Measurements from ENCODE around the gene PCNT.
A peak's percentile ranks its signal among the peaks of the same experiment; 100 is the strongest.
"Not testable (repeated sequence)": the region's sequence is repeated elsewhere in the genome, so short reads cannot be mapped to it uniquely, and the experiment has no call there.

The PCNT gene

GRCh38 chr21:46439906-46440305 is 116.0 kb downstream of the PCNT start:
- Histone ChIP-seq H3K9me3 (ENCODE audit: control insufficient read depth in 2 of 2, low read length in 2 of 2) (no peaks in the 10 kb centered on the region), H3K9ac (ENCODE audit: low read depth in 1 of 2, low read length in 2 of 2) (no peak overlapping the region), H3K4me1 (ENCODE audit: control insufficient read depth in 2 of 2, insufficient read depth in 2 of 2, low read length in 2 of 2) (no peaks in the 10 kb centered on the region), H3K27ac (ENCODE audit: low read depth in 2 of 2, low read length in 2 of 2) (no peak overlapping the region), H3K36me3 (ENCODE audit: control insufficient read depth in 2 of 2, insufficient read depth in 2 of 2, low read length in 2 of 2) (peaks cover 50 to 53% of the 10 kb centered on the region in 2 donors), H3K4me3 (ENCODE audit: low read length in 2 of 2) (no peak overlapping the region), H3K27me3 (ENCODE audit: control insufficient read depth in 2 of 2, insufficient read depth in 2 of 2, low read length in 2 of 2) (no peaks in the 10 kb centered on the region)

- Histone ChIP-seq H3K36me3 (ENCODE audit: control insufficient read depth in 2 of 2, insufficient read depth in 2 of 2, low read length in 2 of 2) (peaks cover 51 to 53% of the 10 kb centered on the region in 2 donors), H3K9ac (ENCODE audit: low read depth in 1 of 2, low read length in 2 of 2) (no peak overlapping the region), H3K9me3 (ENCODE audit: control insufficient read depth in 2 of 2, low read length in 2 of 2) (no peaks in the 10 kb centered on the region), H3K4me1 (ENCODE audit: control insufficient read depth in 2 of 2, insufficient read depth in 2 of 2, low read length in 2 of 2) (no peaks in the 10 kb centered on the region), H3K27me3 (ENCODE audit: control insufficient read depth in 2 of 2, insufficient read depth in 2 of 2, low read length in 2 of 2) (no peaks in the 10 kb centered on the region), H3K27ac (ENCODE audit: low read depth in 2 of 2, low read length in 2 of 2) (no peak overlapping the region), H3K4me3 (ENCODE audit: low read length in 2 of 2) (no peak overlapping the region)
Observed at GRCh38 chr21:46441331-46441730, 117.4 kb downstream of the PCNT start.

- Histone ChIP-seq H3K4me1 (ENCODE audit: control insufficient read depth in 2 of 2, insufficient read depth in 2 of 2, low read length in 2 of 2) (peaks cover 0 to under 1% of the 10 kb centered on the region in 2 donors), H3K27me3 (ENCODE audit: control insufficient read depth in 2 of 2, insufficient read depth in 2 of 2, low read length in 2 of 2) (no peaks in the 10 kb centered on the region), H3K9me3 (ENCODE audit: control insufficient read depth in 2 of 2, low read length in 2 of 2) (no peaks in the 10 kb centered on the region), H3K4me3 (ENCODE audit: low read length in 2 of 2) (no peak overlapping the region), H3K36me3 (ENCODE audit: control insufficient read depth in 2 of 2, insufficient read depth in 2 of 2, low read length in 2 of 2) (peaks cover 47 to 48% of the 10 kb centered on the region in 2 donors), H3K9ac (ENCODE audit: low read depth in 1 of 2, low read length in 2 of 2) (no peak overlapping the region), H3K27ac (ENCODE audit: low read depth in 2 of 2, low read length in 2 of 2) (no peak overlapping the region)
Observed at GRCh38 chr21:46441961-46442498, 118.1 kb downstream of the PCNT start.

GRCh38 chr21:46442938-46443337 is 119.0 kb downstream of the PCNT start:
- Histone ChIP-seq H3K4me3 (ENCODE audit: low read length in 2 of 2) (no peak overlapping the region), H3K4me1 (ENCODE audit: control insufficient read depth in 2 of 2, insufficient read depth in 2 of 2, low read length in 2 of 2) (peaks cover 3 to 10% of the 10 kb centered on the region in 2 donors), H3K36me3 (ENCODE audit: control insufficient read depth in 2 of 2, insufficient read depth in 2 of 2, low read length in 2 of 2) (peaks cover 39 to 44% of the 10 kb centered on the region in 2 donors), H3K9me3 (ENCODE audit: control insufficient read depth in 2 of 2, low read length in 2 of 2) (no peaks in the 10 kb centered on the region), H3K9ac (ENCODE audit: low read depth in 1 of 2, low read length in 2 of 2) (no peak overlapping the region), H3K27ac (ENCODE audit: low read depth in 2 of 2, low read length in 2 of 2) (no peak overlapping the region), H3K27me3 (ENCODE audit: control insufficient read depth in 2 of 2, insufficient read depth in 2 of 2, low read length in 2 of 2) (no peaks in the 10 kb centered on the region)

- Histone ChIP-seq H3K4me1 (ENCODE audit: control insufficient read depth in 2 of 2, insufficient read depth in 2 of 2, low read length in 2 of 2) (peaks cover 3 to 16% of the 10 kb centered on the region in 2 donors), H3K9ac (ENCODE audit: low read depth in 1 of 2, low read length in 2 of 2) (no peak overlapping the region), H3K4me3 (ENCODE audit: low read length in 2 of 2) (no peak overlapping the region), H3K27ac (ENCODE audit: low read depth in 2 of 2, low read length in 2 of 2) (no peak overlapping the region), H3K36me3 (ENCODE audit: control insufficient read depth in 2 of 2, insufficient read depth in 2 of 2, low read length in 2 of 2) (peaks cover 36 to 39% of the 10 kb centered on the region in 2 donors), H3K9me3 (ENCODE audit: control insufficient read depth in 2 of 2, low read length in 2 of 2) (no peaks in the 10 kb centered on the region), H3K27me3 (ENCODE audit: control insufficient read depth in 2 of 2, insufficient read depth in 2 of 2, low read length in 2 of 2) (no peaks in the 10 kb centered on the region)
Observed at GRCh38 chr21:46443910-46444309, 120.0 kb downstream of the PCNT start.

GRCh38 chr21:46448108-46448507 is 124.2 kb downstream of the PCNT start:
- no peak overlapping the region for H3K9ac ChIP-seq (ENCODE audit: low read depth in 1 of 2, low read length in 2 of 2)
- H3K27me3 ChIP-seq (ENCODE audit: control insufficient read depth in 2 of 2, insufficient read depth in 2 of 2, low read length in 2 of 2), result no peaks in the 10 kb centered on the region
- peaks cover 5 to 10% of the 10 kb centered on the region in 2 donors for H3K36me3 ChIP-seq (ENCODE audit: control insufficient read depth in 2 of 2, insufficient read depth in 2 of 2, low read length in 2 of 2)
- no peaks in the 10 kb centered on the region for H3K9me3 ChIP-seq (ENCODE audit: control insufficient read depth in 2 of 2, low read length in 2 of 2)
- no peak overlapping the region for H3K4me3 ChIP-seq (ENCODE audit: low read length in 2 of 2)
- peak overlapping the region; percentile 32 to 75 for H3K27ac ChIP-seq (ENCODE audit: low read depth in 2 of 2, low read length in 2 of 2)
- H3K4me1 ChIP-seq (ENCODE audit: control insufficient read depth in 2 of 2, insufficient read depth in 2 of 2, low read length in 2 of 2), result peaks cover 3 to 27% of the 10 kb centered on the region in 2 donors

- not testable (repeated sequence) for H3K9ac ChIP-seq (ENCODE audit: low read depth in 1 of 2, low read length in 2 of 2); H3K36me3 ChIP-seq (ENCODE audit: control insufficient read depth in 2 of 2, insufficient read depth in 2 of 2, low read length in 2 of 2); H3K9me3 ChIP-seq (ENCODE audit: control insufficient read depth in 2 of 2, low read length in 2 of 2); H3K27me3 ChIP-seq (ENCODE audit: control insufficient read depth in 2 of 2, insufficient read depth in 2 of 2, low read length in 2 of 2); H3K4me3 ChIP-seq (ENCODE audit: low read length in 2 of 2)
- H3K4me1 ChIP-seq (ENCODE audit: control insufficient read depth in 2 of 2, insufficient read depth in 2 of 2, low read length in 2 of 2), result peaks cover 3 to 31% of the 10 kb centered on the region in 2 donors
- peak overlapping the region in 1 of 2 donors; percentile 75 for H3K27ac ChIP-seq (ENCODE audit: low read depth in 2 of 2, low read length in 2 of 2)
Observed at GRCh38 chr21:46448855-46449254, 124.9 kb downstream of the PCNT start.

GRCh38 chr21:46452710-46453109 is 128.8 kb downstream of the PCNT start:
- Histone ChIP-seq H3K9ac (ENCODE audit: low read depth in 1 of 2, low read length in 2 of 2) (no peak overlapping the region), H3K4me1 (ENCODE audit: control insufficient read depth in 2 of 2, insufficient read depth in 2 of 2, low read length in 2 of 2) (peaks cover 18 to 44% of the 10 kb centered on the region in 2 donors), H3K27me3 (ENCODE audit: control insufficient read depth in 2 of 2, insufficient read depth in 2 of 2, low read length in 2 of 2) (no peaks in the 10 kb centered on the region), H3K36me3 (ENCODE audit: control insufficient read depth in 2 of 2, insufficient read depth in 2 of 2, low read length in 2 of 2) (peaks cover 0 to 7% of the 10 kb centered on the region in 2 donors), H3K4me3 (ENCODE audit: low read length in 2 of 2) (no peak overlapping the region), H3K27ac (ENCODE audit: low read depth in 2 of 2, low read length in 2 of 2) (peak overlapping the region; percentile 2 to 13), H3K9me3 (ENCODE audit: control insufficient read depth in 2 of 2, low read length in 2 of 2) (no peaks in the 10 kb centered on the region)

GRCh38 chr21:46454142-46454541 is 130.2 kb downstream of the PCNT start:
- Histone ChIP-seq H3K4me3 (ENCODE audit: low read length in 2 of 2) (no peak overlapping the region), H3K9me3 (ENCODE audit: control insufficient read depth in 2 of 2, low read length in 2 of 2) (no peaks in the 10 kb centered on the region), H3K36me3 (ENCODE audit: control insufficient read depth in 2 of 2, insufficient read depth in 2 of 2, low read length in 2 of 2) (peaks cover 0 to 7% of the 10 kb centered on the region in 2 donors), H3K4me1 (ENCODE audit: control insufficient read depth in 2 of 2, insufficient read depth in 2 of 2, low read length in 2 of 2) (peaks cover 21 to 41% of the 10 kb centered on the region in 2 donors), H3K27me3 (ENCODE audit: control insufficient read depth in 2 of 2, insufficient read depth in 2 of 2, low read length in 2 of 2) (no peaks in the 10 kb centered on the region), H3K27ac (ENCODE audit: low read depth in 2 of 2, low read length in 2 of 2) (no peak overlapping the region), H3K9ac (ENCODE audit: low read depth in 1 of 2, low read length in 2 of 2) (no peak overlapping the region)

- Histone ChIP-seq H3K36me3 (ENCODE audit: control insufficient read depth in 2 of 2, insufficient read depth in 2 of 2, low read length in 2 of 2) (peaks cover 0 to 7% of the 10 kb centered on the region in 2 donors), H3K9me3 (ENCODE audit: control insufficient read depth in 2 of 2, low read length in 2 of 2) (no peaks in the 10 kb centered on the region), H3K4me1 (ENCODE audit: control insufficient read depth in 2 of 2, insufficient read depth in 2 of 2, low read length in 2 of 2) (peaks cover 21 to 44% of the 10 kb centered on the region in 2 donors), H3K27me3 (ENCODE audit: control insufficient read depth in 2 of 2, insufficient read depth in 2 of 2, low read length in 2 of 2) (no peaks in the 10 kb centered on the region), H3K9ac (ENCODE audit: low read depth in 1 of 2, low read length in 2 of 2) (no peak overlapping the region), H3K4me3 (ENCODE audit: low read length in 2 of 2) (no peak overlapping the region), H3K27ac (ENCODE audit: low read depth in 2 of 2, low read length in 2 of 2) (no peak overlapping the region)
Observed at GRCh38 chr21:46454634-46455390, 130.9 kb downstream of the PCNT start.

All from mucosa of rectum (tissue), 2 donors.